ENCODE results near the gene MAP7.

GRCh38 chr6:136564180-136564579, 14.0 kb upstream of the MAP7 start:
- TF ChIP-seq CTCF (IDR thresholded peaks at IDR 0.05) (no peak), POLR2A (IDR thresholded peaks at IDR 0.05) (no peak), POLR2AphosphoS5 (IDR thresholded peaks at IDR 0.05) (no peak)
